K562 (cell line): ENCODE measurements around the gene C18orf63.

ENCODE experiments used
- ETV6 ChIP-seq, 3 experiments: fragments of 150-350 bp in 1 of 3; sonication (generic) in 1 of 3; formaldehyde crosslinking in 1 of 3; IDR thresholded peaks; 2 replicates each; pipeline versions ENCODE4 v1.6.1 to v1.8.0; 2014 to 2022; ENCODE audit warnings: borderline replicate concordance in 2 of 3, low read depth in 2 of 3, antibody characterized with exemption in 1 of 3, low read length in 1 of 3, mild to moderate bottlenecking in 1 of 3, missing genetic modification reagents in 1 of 3
- EZH2 ChIP-seq: IDR thresholded peaks from 2 replicates; pipeline ENCODE4 v1.6.1; 2012; ENCODE audit warnings: low read depth, mild to moderate bottlenecking, inconsistent platforms, low read length, borderline replicate concordance
- RAD21 ChIP-seq, 2 experiments: fragments of 250-450 bp in 1 of 2; fragments of 450-650 bp in 1 of 2; sonication (Bioruptor Pico) in 1 of 2; formaldehyde crosslinking in 1 of 2; IDR thresholded peaks in 1 of 2; conservative IDR thresholded peaks in 1 of 2; 2 replicates each; pipeline versions ENCODE4 v1.4.0 to v1.8.0; 2020 to 2022; ENCODE audit warnings: mild to moderate bottlenecking in 2 of 2, moderate library complexity in 1 of 2
- TBP ChIP-seq: optimal IDR thresholded peaks from 2 replicates; pipeline ENCODE3; 2011; ENCODE audit warnings: low read depth, low read length, improper control_type of control experiment
- ZFPM2 ChIP-seq: fragments of 250-450 bp; sonication (Bioruptor Pico); IDR thresholded peaks from 2 replicates; pipeline ENCODE4 v1.5.1; 2022; ENCODE audit warnings: mild to moderate bottlenecking
- ZKSCAN8 ChIP-seq: fragments of 200-800 bp; sonication (Bioruptor generic); IDR thresholded peaks from 2 replicates; pipeline ENCODE4 v1.6.1; 2016; ENCODE audit warnings: missing genetic modification characterization, missing compliant biosample characterization
- TF ChIP-seq, protein P1 (sequence below): fragments of 250-450 bp; sonication (Bioruptor Pico); IDR thresholded peaks from 2 replicates; pipeline ENCODE4 v1.8.0; 2022; ENCODE audit warnings: inconsistent platforms
- TF ChIP-seq, protein P2 (sequence below), 2 experiments: fragments of 200-800 bp in 1 of 2; sonication (Bioruptor generic) in 1 of 2; sonication (generic) in 1 of 2; formaldehyde crosslinking in 1 of 2; IDR thresholded peaks in 1 of 2; conservative IDR thresholded peaks in 1 of 2; 2 replicates each; pipeline versions ENCODE4 v1.5.0 to v1.6.1; 2016 to 2020; ENCODE audit warnings: missing compliant biosample characterization in 1 of 2, missing genetic modification characterization in 1 of 2, missing genetic modification reagents in 1 of 2
- TF ChIP-seq, protein P3 (sequence below), 2 experiments: IDR thresholded peaks in 1 of 2; conservative IDR thresholded peaks in 1 of 2; 2 replicates each; pipeline ENCODE4 v1.6.1; 2016; ENCODE audit warnings: low read depth in 2 of 2, mild to moderate bottlenecking in 1 of 2, missing compliant biosample characterization in 1 of 2, missing genetic modification characterization in 1 of 2, moderate library complexity in 1 of 2
- TF ChIP-seq, protein P4 (sequence below), 2 experiments: fragments of 450-650 bp in 1 of 2; sonication (generic) in 1 of 2; formaldehyde crosslinking in 1 of 2; IDR thresholded peaks in 1 of 2; conservative IDR thresholded peaks in 1 of 2; 2 replicates each; pipeline versions ENCODE4 v1.6.1 to v1.8.1; 2016 to 2023; ENCODE audit warnings: mild to moderate bottlenecking in 2 of 2, moderate library complexity in 2 of 2, inconsistent platforms in 1 of 2, missing genetic modification reagents in 1 of 2
- TF ChIP-seq, protein P5 (sequence below): fragments of 450-650 bp; conservative IDR thresholded peaks from 2 replicates; pipeline ENCODE4 v1.6.1; 2016; ENCODE audit warnings: missing genetic modification characterization, low read depth, mild to moderate bottlenecking, missing compliant biosample characterization, moderate library complexity

DNA sequence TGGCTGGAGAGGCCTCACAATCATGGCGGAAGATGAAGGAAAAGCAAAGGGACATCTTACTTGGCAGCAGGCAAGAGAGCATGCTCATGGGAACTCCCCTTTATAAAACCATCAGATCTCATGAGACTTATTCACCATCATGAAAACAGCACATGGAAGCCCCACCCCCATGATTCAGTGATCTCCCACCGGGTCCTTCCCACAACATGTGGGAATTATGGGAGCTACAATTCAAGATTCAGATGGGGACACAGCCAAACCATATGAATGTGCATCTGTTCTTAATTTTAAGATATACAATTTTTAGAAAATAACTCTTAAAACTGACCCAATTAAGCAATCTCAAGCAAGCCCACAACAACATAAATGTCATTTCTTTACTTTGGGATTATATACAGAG lies 12.6 kb downstream of the C18orf63 start:
- TF ChIP-seq, protein P1, sequence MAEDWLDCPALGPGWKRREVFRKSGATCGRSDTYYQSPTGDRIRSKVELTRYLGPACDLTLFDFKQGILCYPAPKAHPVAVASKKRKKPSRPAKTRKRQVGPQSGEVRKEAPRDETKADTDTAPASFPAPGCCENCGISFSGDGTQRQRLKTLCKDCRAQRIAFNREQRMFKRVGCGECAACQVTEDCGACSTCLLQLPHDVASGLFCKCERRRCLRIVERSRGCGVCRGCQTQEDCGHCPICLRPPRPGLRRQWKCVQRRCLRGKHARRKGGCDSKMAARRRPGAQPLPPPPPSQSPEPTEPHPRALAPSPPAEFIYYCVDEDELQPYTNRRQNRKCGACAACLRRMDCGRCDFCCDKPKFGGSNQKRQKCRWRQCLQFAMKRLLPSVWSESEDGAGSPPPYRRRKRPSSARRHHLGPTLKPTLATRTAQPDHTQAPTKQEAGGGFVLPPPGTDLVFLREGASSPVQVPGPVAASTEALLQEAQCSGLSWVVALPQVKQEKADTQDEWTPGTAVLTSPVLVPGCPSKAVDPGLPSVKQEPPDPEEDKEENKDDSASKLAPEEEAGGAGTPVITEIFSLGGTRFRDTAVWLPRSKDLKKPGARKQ: no peak
- TF ChIP-seq TBP (no peak), RAD21 (CRISPR knock-in tag; conservative IDR thresholded peaks at IDR 0.05 in 1 of 2, IDR thresholded peaks at IDR 0.05 in 1 of 2) (no peak), EZH2 (no peak), ETV6 (IDR thresholded peaks at IDR 0.05; ENCODE audit: borderline replicate concordance in 1 of 2, low read depth in 2 of 2, low read length in 1 of 2) (no peak), ETV6 (CRISPR knock-in tag; IDR thresholded peaks at IDR 0.05; ENCODE audit: borderline replicate concordance) (no peak), ZFPM2 (CRISPR knock-in tag) (no peak), ZKSCAN8 (CRISPR knock-in tag) (no peak)
- TF ChIP-seq, protein P2, sequence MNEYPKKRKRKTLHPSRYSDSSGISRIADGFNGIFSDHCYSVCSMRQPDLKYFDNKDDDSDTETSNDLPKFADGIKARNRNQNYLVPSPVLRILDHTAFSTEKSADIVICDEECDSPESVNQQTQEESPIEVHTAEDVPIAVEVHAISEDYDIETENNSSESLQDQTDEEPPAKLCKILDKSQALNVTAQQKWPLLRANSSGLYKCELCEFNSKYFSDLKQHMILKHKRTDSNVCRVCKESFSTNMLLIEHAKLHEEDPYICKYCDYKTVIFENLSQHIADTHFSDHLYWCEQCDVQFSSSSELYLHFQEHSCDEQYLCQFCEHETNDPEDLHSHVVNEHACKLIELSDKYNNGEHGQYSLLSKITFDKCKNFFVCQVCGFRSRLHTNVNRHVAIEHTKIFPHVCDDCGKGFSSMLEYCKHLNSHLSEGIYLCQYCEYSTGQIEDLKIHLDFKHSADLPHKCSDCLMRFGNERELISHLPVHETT (CRISPR knock-in tag; conservative IDR thresholded peaks at IDR 0.05 in 1 of 2, IDR thresholded peaks at IDR 0.05 in 1 of 2): no peak
- TF ChIP-seq, protein P3, sequence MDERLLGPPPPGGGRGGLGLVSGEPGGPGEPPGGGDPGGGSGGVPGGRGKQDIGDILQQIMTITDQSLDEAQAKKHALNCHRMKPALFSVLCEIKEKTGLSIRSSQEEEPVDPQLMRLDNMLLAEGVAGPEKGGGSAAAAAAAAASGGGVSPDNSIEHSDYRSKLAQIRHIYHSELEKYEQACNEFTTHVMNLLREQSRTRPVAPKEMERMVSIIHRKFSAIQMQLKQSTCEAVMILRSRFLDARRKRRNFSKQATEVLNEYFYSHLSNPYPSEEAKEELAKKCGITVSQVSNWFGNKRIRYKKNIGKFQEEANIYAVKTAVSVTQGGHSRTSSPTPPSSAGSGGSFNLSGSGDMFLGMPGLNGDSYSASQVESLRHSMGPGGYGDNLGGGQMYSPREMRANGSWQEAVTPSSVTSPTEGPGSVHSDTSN (CRISPR knock-in tag; IDR thresholded peaks at IDR 0.05; ENCODE audit: low read depth): no peak
- TF ChIP-seq, protein P3 (tag; conservative IDR thresholded peaks at IDR 0.05; ENCODE audit: low read depth): no peak
- TF ChIP-seq, protein P4, sequence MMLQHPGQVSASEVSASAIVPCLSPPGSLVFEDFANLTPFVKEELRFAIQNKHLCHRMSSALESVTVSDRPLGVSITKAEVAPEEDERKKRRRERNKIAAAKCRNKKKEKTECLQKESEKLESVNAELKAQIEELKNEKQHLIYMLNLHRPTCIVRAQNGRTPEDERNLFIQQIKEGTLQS (IDR thresholded peaks at IDR 0.05): no peak
- TF ChIP-seq, protein P4 (CRISPR knock-in tag; conservative IDR thresholded peaks at IDR 0.05): no peak
- TF ChIP-seq, protein P5, sequence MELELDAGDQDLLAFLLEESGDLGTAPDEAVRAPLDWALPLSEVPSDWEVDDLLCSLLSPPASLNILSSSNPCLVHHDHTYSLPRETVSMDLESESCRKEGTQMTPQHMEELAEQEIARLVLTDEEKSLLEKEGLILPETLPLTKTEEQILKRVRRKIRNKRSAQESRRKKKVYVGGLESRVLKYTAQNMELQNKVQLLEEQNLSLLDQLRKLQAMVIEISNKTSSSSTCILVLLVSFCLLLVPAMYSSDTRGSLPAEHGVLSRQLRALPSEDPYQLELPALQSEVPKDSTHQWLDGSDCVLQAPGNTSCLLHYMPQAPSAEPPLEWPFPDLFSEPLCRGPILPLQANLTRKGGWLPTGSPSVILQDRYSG (tag): no peak
